Germinal center (tissue), 1 donor: ENCODE data around the gene DYNLT2.

Source experiments
- DNase-seq: peaks from one replicate; pipeline ENCODE4 v3.0.0; 2012; ENCODE audit warnings: mixed read lengths, low spot score

DYNLT2 gene, protein sequence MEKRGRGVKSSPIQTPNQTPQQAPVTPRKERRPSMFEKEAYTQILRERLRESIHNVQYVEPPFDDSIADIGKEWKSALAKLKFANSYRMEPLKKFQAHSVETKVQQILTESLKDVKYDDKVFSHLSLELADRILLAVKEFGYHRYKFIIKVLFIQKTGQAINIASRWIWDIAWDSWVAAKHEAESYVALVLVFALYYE

GRCh38 chr6:169751242-169752073 is at the start of gene DYNLT2, which contains the start of gene ERMARD:
DYNLT2 (minus strand) TSS chr6:169751572; CDS start chr6:169751458, 114 bp downstream.
ERMARD (plus strand) TSS chr6:169751622; CDS start chr6:169751658, 36 bp downstream.
- DNase-seq: peak; percentile 93

- DNase-seq: no peak
Measured at GRCh38 chr6:169800668-169801395, 49.5 kb upstream of the DYNLT2 start.

GRCh38 chr6:169800116-169800667 is 48.8 kb upstream of the DYNLT2 start:
- DNase-seq: no peak

- no peak for DNase-seq
Measured at GRCh38 chr6:169799474-169799926, 48.1 kb upstream of the DYNLT2 start.

DNA sequence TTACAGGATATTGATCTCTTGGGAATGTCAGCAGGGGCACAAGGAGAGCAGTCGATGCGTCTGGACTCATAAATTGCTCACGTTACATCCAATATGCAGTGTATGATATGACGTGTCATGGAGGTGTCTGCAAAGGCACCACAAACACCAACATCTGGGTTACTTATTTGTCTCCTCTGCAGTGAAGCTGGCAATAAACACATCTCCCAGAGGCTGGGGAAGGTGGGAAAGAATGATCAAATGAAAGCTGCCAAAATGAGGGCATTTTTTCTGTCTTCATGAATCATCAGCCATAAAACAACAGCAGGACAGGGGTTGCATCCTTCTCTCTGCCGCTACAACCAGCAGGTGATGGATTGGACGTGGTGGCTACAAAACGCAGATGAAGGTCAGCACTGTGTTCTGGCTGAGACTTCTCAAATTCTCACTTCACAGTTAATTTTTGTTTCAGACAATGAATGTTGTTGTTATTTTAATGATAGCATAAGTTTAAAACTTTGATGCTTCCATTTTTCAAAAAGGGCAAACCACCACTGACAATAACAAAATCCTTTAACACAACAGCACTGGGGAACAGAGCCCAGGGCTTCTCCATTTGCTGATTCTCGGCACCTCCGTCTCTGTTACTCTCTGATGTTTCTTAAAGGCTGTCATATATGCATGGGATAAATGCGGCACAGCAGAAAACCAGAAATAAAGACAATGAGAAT is 47.5 kb upstream of the DYNLT2 start:
- no peak for DNase-seq

- DNase-seq: no peak
Measured at GRCh38 chr6:169795196-169795595, 43.8 kb upstream of the DYNLT2 start.

DNA sequence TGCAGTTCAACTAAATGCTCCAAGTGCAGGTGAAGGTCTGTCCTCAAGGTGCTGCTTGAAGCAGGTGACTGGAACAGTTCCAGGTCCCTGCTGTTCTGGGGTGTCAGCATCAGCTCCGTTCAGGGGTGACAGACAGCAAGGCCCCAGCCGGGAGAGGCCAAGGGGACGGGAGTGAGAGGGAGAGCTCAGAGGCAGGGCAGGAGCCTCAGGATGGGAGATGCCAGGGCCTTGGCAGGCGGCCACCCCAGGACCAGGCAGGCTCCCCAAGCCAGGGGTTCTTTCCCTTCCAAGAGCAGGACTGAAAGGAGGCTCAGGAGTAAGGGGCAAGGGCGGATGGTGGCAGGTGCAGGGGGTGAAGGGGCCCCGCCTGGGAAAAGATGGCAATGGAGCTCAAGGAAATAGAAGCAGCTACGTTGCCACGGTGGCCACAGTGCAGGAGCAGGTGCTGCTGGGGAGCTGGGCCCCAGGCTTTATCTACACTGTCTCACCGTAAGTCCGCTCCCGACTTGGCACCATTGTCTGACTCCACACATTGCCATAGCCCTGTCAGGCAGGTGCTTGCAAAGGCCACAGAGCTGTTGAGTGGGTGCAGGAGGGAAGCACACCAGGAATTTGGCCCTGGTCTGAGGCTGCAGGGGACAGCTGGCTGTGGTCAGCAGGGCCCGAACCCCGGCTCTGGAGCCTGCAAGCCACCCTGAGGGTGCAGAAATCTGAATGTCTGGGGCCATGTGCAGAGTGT is 43.1 kb upstream of the DYNLT2 start:
- no peak for DNase-seq

DNA sequence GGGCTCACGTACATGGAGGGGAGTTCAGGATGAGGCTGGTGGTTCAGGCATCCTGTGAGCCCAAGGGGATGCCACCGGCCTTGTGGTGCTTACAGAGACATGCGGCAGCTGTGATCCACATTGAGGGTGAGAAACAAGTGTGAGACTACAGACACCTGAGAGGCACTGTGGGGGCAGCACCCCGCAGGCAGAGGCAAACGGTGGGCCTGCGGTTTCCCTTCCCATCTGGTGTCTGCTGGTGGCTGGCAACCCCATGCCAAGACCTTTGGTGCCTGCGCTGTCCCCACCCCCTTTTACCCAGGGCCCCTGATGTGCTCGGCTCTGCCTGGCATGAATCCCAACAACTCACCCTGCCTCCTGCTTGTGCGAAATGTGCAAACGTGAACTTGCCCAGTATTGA is 42.0 kb upstream of the DYNLT2 start:
- DNase-seq: no peak

GRCh38 chr6:169792306-169793015 is 41.1 kb upstream of the DYNLT2 start:
- no peak for DNase-seq

DNA sequence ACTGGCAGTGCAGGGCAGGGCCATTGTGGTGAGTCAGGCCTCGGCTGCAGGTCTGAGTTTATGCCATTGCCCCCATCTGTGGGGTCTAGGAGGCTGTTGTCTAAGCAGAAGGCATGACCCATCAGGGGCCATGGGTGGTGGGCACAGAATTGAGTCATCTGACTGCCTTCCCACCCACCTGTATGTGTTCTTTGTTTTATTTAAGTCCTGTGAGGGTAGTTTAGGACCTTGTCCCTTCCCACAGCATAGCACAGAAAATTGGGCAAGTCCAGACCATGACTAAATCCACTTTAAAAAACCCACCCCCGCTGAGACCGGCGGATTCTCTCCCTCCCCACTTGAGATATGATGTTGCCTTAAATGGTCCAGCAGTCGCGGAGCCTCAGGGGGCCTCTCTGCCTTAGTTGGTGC is 40.4 kb upstream of the DYNLT2 start:
- DNase-seq: no peak

DNA sequence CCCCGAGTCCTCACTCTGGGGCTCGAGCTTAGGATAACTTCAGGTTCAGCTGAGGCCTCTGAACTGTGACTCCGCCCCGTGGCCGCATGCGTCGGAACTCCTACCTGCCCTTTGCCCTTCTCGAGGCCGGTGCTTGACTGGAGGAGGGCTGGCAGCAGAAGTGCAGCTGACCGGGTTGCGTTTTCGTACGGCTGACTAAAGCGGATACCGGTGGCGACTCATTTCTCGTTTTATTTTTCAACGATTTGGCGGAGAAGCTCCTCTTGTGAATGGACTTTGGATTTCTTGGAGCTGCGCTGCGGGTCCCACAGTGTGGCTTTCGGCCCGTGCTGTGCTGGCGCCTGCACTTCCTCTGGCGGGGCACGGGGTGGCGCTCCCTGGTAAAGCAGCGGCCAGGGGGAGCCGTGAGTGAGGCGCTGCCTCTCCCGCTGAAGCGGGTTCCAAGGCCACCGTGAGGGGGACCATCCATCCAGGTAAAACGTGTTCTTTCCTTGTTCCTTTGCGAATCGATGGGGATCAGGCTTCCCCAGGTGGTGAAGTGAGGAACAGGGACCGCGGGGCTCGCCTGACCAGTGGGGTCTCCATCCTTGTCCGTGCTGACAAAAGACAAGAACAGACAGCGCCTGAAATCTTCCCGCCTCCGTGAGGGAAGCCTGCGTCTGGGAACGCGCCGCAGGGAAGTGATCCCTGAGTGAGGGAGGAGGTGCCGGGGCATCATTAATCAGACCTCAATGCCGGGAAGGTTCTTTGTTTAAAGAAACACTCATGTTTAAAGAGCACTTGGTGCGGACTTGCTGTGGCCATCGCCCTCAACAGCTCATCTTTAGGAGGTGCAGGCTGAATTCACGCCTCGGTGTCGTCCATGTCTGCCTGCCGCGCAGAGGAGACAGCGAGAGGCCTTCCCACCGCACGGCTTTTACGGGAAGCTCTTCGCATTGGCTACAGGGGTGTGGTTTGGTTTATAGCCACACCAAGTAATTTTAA is 38.9 kb upstream of the DYNLT2 start:
- peak; percentile 83 for DNase-seq

- no peak for DNase-seq
Measured at GRCh38 chr6:169789146-169789943, 38.0 kb upstream of the DYNLT2 start.

DNA sequence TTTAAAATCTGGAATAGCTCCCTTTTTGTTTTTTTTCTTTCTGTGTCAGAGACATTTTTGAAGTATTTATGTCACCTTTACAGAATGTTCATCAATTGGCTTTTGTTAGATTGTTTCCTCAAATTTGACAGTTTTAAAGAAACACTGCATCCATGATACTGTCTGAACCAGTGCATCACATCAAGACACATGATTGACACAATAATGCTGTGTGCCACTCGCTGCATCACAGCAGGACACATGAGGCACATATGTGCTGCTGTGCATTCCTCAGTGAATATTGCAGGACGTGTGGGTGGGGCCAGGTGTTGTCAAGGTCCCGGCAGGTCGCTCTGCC is 37.4 kb upstream of the DYNLT2 start:
- no peak for DNase-seq

DNA sequence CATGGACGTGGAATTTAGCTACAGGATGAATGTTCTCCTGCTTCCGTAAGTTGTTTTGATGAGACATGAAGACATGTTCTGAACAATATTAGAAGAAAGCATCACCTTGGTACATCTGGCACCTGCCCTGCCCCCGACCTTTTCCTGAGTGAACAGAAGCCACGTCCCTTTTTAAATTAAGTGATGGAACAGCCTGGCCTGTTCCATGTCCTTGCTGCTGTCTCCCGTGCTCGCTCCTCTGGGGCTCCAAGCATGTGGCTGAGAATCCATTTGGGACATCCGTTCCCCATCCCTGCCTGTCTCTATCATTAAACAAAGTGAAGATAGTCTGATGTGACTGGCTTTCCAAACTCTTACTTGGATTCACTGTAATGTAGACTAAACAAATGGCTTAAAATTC is 36.4 kb upstream of the DYNLT2 start:
- DNase-seq: no peak

- no peak for DNase-seq
Measured at GRCh38 chr6:169786349-169786748, 35.0 kb upstream of the DYNLT2 start.

- no peak for DNase-seq
Measured at GRCh38 chr6:169785566-169785965, 34.2 kb upstream of the DYNLT2 start.

- DNase-seq: no peak
Measured at GRCh38 chr6:169784821-169785340, 33.5 kb upstream of the DYNLT2 start.
